GM19328 (cell line): ENCODE data around the gene FURIN.
"Not testable (repeated sequence)": the region's sequence is repeated elsewhere in the genome, so short reads cannot be mapped to it uniquely, and the experiment has no call there.

Source experiments
- ATAC-seq: cut with Tn5 transposase; IDR thresholded peaks from one replicate; pipeline ENCODE4 v1.9.1; 2021; ENCODE audit warnings: mild to moderate bottlenecking, moderate library complexity; ENCODE audit not compliant: unreplicated experiment

Gene FURIN

DNA sequence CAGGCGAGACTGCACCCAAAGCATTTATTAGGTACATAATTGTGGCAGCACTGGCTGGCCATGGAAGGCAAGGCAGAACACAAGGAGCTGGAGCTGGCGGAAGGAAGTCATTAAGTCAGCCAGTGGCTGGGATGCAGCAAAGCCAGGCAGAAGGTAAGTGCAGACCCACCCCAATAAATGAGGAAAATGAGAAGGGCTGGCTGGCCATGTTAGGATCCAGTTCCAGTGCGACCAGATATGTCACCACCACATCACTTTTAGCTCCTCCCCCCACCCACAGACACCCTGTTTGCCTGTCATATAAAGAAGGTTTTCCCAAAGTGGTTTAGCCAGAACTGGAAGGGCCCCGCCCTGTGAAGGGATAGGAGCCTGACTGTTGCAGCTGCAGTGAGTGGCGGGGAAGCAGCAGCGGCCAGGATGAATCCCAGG lies at the start of gene FURIN:
Gene FURIN, plus strand, starts transcription at position 328 of the 429 bp plus-strand sequence. CDS start 7,153 bp downstream, outside the sequence.
- no peak for ATAC-seq

DNA sequence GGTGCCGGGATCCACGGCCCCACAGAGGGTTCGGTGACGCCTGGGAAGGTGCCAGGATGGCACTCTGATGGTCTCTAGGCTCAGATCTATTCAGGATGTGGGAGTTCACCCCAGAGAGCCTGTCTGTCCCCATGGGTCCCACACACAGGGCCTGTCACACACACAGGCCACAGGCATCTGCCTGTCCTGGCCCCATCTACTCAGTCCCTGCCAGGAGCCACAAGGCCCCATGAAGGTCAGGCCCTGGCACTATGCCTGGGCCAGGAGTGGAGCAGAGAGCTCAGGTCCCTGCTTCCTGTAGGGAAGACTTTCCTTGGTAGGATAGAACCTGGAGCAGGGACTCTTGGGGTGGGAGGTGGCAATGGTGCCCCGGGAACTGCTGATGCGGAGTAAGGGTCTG lies 49.0 kb upstream of the FURIN start:
- ATAC-seq, result no peak

DNA sequence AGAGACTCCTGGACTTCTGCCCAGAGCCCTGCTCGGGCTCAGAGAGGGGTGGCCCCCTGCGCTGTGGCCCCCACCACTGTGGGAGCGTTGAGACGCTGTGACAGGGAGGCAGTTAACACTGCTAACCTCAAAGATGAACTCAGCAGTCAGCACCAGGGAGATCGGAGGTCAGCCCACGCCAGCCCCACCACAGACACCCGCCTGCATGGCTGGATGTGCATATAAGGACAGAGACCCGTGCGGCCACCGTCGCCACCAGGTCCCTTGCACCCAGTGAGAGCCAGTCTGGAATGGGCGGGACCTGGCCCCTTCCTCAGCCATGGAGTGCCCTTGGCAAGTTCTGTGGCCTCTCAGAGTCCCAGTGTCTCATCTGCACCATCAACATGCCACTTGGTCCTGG lies 48.5 kb upstream of the FURIN start:
- ATAC-seq, result no peak

DNA sequence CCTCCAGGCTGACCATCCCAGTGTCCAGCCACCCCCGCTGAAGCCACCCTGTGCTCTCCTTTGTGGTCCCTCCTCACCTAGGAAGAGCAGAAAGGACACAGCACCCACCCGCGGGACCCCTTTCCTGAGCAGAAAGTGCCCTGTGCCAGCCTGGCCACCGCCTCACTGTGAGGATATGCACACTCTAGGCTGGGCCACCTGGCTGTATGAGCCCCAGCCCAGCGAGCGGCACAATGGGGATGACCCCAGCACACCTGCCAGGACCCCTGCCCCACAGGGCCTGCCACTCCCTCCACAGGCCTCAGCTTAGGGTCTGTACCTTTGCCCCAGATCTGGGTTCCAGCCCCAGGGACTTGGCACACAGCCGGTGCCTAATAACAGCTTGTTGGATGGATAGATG lies 47.9 kb upstream of the FURIN start:
- no peak for ATAC-seq

DNA sequence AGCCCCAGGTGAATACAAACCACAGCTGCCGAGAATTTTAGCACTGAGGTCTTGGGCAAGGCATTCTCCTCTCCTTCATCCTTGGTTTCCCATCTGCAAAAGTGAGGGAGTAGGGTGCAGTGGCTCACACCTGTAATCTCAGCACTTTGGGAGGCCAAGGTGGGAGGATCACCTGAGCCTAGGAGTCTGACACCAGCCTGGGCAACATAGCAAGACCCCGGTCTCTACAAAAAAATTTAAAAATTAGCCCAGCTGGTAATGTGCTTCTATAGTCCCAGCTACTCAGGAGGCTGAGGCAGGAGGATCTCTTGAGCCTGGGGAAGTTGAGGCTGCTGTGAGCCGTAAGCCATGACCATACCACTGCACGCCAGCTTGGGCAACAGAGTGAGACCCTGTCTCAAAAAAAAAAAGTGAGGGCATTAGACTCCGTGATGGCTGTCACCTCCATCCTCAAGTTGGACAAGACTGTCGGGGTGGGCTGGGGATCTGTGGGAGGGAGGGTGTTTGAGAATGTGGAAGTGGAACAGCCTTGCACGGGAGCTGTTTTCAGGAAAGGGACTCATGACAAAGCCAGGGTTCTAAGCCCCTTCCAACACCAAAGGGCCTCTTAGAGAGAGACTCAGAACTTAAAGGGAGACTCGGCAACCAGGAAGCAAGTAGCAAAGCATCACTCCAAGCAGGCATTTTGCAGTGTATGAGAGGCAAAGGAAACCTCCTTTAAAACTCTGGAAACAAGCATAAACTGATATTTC lies 46.0 kb upstream of the FURIN start:
- ATAC-seq, result no peak

DNA sequence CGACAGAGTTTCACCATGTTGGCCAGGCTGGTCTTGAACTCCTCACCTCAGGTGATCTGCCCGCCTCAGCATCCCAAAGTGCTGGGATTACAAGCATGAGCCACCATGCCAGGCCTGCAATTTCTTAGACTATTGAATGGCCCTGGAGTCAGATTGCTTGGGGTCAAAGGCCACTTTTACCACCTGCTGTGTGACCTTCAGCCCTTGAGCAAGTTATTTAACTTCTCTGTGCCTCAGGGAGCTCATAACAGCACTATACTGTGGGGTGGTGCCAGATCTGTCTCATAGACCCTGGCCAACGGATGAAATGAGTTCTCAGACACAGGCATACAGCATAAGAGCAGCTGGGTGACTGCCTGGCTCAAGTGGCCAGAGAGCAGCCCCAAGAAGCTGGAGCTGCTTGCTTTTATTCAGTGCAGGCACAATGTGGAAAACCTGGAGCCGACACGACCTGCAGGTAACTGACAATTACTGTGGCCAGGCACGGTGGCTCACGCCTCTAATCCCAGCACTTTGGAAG lies 44.9 kb upstream of the FURIN start:
- no peak for ATAC-seq

DNA sequence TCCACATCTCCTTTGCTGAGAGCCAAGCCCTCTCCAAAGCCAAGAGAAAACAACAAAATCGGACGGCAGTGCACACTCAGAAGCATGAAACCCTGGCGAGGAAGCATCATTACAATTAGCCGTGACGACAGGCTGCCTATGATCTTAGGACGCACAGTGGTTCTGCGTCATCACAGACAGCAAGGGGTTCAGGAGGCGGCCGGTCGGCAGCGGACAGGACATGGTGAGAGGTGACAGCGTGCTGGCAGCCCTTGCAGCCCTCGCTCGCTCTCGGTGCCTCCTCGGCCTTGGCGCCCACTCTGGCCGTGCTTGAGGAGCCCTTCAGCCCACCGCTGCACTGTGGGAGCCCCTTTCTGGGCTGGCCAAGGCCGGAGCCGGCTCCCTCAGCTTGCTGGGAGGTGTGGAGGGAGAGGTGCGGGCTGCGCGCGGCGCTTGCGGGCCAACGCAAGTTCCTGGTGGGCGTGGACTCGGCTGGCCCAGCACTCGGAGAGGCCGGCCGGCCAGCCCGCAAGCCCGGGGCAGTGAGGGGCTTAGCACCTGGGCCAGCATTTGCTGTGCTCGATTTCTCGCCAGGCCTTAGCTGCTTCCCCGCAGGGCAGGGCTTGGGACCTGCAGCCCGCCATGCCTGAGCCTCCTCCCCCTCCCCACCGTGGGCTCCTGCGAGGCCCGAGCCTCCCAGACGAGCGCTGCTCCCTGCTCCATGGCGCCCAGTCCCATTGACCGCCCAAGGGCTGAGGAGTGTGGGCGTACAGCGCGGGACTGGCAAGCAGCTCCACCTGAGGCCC lies 43.1 kb upstream of the FURIN start:
- ATAC-seq, result not testable (repeated sequence)

DNA sequence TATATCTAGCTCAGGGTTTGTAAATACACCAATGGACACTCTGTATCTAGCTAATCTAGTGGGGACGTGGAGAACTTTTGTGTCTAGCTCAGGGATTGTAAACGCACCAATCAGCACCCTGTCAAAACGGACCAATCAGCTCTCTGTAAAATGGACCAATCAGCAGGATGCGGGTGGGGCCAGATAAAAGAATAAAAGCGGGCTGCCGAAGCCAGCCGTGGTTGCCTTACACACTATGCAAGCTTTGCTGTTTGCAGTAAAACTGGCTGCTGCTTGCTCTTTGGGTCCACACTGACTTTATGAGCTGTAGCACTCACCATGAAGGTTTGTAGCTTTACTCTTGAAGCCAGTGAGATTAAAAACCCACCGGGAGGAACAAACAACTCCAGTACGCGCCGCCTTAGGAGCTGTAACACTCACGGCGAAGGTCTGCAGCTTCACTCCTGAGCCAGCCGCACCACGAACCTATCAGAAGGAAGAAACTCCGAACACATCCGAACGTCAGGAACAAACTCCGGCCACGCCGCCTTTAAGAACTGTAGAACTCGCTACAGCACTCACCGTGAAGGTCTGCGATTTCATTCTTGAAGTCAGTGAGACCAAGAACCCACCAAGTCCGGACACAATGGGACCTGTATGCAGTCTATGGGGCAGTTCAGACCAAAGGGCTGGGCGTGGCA lies 42.0 kb upstream of the FURIN start:
- not testable (repeated sequence) for ATAC-seq

DNA sequence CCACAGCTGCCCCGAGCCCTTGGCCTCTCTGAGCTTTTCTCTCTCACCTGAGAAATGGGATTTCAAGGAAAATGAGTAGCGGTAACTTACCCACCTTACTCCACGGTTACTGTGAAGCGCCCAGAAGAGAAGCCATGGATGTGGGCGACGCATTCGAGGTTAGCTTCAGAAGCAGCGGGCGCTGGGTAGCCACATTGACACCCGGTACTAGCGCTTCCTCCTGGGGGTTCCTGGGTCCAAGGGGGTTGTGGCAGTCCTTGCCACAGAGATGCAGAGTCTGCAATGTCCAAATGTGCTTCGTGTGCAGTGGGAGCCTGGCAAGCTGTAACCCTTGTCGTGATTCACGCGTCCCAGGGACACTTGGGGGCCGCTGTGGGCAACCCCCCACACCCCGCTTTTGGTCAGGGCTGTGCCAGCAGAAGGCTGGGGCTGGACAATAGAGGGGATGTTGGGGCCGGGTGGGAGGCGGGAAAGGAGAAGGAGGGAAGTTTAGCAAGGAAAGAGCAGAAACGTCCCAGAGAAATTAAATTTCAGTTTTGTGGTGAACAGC lies 41.4 kb upstream of the FURIN start:
- no peak for ATAC-seq

DNA sequence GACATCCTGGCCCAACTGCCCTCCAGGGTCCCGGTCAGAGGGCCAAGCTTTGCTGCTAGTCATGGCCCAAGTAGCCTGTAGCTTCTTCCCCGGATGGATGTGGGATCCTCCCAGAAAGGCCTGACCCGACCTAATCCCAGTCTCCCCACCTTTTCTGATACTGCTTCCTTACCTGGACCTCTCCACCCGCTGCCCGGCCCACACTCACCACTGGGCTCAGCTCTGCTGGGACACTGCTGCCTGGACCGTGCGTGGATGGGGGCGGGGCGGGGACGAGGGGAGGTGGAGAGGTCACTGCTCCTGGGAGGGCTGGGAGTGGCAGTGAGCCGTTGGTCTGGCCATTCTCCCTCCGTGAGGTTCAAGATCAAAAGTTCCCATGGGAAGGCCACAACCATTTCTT lies 40.3 kb upstream of the FURIN start:
- ATAC-seq, result no peak

DNA sequence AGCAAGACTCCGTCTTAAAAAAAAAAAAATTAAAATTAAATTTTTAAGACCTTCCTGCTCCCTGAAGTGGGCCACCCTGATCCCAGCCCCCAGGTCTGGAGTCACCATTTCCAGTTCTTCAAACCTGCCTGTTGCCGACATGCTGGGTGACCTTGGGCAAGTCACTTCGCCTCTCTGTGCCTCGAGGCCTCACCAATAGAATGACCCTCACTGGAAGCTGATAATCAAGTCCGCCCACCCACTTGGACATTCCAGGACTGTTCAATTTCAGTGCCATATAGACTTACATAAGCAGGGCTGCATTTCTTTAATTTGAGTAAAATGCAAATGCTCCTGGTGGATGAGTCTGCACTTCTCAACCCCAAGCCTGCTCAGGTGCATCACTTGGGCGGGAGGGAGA lies 39.3 kb upstream of the FURIN start:
- ATAC-seq, result no peak

DNA sequence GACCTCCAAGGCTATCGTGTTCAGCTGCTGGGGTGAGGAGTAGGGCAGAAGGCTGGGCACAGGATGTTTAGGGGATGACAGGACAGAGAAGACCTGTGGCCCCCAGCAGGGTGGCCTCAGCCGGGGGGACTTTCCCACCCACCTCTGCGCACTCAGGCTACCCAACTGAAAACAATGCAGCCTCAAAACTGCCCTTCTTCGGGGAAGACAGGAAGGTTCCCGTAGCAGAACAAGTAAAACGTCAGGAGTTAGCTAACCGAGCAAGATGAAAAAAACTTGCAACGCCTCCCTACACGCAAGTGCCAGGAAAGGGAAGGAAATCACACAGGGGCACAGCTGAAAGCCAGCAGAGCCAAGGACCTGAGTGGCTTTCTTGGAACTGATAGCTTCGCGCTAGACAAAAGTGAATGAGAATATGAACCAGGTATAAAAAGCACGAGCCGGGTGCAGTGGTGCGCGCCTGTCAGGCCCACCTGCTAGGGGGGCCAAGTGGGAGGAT lies 38.4 kb upstream of the FURIN start:
- ATAC-seq, result no peak

DNA sequence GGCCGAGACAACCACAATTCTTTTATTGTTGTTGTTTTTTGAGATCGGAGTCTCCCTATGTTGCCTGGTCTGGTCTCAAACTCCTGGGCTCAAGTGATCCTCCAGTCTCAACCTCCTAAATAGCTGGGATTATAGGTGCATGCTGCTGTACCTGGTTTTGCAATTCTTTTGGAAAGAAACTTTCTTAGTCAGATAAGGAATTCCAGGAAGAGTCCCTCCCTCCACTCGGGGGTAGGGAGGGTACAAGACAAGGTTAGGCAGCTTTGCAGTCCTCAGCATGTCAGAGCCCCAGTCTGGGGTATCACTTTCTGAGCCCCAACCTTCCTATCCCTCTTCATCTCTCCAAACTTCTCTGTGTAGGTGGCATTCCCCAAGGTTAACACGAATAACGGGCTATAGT lies 33.8 kb upstream of the FURIN start:
- no peak for ATAC-seq

DNA sequence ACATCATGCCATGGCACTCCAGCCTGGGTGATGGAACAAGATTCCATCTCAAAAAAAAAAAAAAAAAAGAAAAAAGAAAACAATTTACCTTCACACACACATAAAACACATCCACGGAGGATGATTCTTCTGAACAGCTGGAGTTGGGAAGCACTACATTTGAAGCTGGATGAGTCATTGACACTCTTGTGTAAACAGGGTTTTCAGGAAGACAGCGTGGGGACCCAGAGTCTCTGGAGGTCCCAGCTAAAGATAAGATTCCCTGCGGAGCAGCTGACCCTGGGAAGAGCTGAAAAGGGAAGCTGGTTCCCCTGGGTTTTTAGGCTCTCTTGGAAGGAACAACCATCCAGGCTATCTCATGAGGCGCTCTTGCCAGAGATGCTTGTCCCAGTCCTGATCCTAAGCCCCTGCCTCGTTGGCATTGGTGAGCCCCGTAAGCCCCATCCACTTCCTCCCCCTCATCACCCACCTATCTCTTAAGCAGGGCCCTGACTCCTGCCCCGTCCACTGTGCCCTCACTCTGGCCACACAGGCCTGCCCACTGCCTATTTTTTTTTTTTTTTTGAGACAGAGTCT lies 32.0 kb upstream of the FURIN start:
- ATAC-seq, result no peak

DNA sequence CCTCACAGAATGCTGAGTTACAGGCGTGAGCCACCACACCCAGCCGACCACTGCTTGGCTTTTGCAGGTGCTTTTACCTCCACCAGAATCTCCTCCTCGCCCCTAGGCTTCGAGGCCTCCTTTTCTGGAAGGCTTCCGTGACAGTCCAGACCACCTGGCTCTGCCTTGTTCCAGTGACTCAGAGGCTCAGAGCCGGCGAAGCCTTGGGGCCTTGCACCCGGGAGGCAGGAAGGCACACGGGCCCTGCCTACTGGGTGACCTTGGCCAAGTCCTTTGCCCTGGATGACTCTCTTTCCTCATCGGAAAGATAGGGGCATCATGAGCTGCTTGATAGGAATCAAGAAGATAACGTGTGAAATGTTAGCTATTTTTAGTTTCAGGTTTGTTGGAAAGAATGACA lies 31.3 kb upstream of the FURIN start:
- no peak for ATAC-seq

DNA sequence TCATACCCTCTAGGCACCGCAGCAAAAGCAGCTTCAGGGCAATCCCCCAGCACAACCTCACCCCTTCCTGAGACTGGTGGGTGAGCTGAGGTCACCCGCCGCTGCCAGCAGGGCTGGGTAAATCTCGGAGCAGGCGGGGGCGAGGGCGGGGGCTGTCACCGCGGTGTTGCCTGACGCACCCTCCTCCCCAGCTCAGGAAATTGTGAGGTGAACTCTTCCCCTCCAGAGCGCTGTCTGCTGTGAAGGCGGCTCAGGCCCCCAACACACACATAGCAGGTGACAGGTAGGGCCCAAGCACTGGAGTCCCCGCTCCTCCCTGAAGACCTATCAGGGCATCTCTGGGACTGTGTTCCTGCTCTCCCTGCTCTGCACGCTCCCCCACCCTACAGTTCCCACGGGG lies 30.2 kb upstream of the FURIN start:
- ATAC-seq, result no peak

DNA sequence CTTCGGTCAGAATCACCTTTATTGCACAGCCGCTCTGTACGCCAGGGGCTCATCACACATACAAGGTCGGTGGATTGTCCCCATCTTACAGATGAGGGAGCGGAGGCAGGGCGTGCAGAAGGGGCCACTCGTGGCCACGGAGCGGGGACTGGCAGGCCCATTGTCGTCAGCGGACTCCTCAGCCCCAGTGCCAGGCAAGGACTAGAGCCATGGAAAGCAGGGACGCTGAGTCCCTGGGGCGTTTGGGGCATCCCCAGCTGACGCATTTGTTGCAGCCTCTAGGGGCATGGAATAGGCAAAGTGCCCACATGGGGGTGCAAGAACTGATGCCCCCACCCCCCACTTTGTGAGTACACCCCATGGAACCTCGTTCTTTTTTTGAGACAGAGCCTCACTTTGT lies 29.8 kb upstream of the FURIN start:
- no peak for ATAC-seq

DNA sequence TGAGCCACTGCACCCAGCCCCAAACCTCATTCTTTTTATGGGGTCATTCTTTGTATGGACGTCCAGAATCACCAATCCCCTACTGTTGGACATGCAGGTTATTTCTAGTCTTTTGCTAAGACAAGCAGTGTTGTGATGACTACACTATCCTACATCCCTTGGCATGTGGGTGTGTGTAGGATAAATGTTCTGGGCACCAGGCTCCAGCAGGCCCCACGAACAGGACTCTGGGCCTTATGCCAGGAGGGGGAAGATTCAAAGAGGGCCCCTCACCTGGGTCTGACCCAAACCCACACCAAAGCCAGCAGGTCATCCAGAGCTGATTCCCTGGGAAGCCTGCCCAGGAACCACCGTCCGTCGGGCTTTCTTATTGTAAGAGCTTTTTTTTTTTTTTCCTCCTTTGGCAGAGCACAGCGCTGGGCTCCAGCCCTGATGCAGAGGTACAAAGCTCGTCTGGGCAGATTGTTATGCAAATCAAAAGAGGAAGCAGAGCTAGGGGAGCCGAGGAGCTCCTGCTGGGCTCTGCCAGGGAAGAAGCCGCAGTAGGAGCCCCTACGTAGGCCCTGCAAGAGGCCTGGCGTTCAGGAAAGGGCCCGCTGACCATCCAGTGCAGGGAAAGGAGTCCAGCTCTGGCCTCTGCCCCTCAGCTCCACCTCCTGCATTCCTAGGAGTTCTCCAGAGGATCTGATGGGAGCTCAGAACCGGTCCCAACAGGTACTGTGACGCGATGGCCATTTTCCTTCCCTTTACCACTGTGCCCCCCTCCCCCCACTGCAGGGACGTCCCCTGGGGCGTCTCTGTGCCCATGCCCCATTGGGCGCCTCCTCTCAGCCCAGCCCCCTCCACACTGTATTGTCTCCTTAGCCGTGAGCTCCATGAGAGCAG lies 29.0 kb upstream of the FURIN start:
- ATAC-seq, result no peak

DNA sequence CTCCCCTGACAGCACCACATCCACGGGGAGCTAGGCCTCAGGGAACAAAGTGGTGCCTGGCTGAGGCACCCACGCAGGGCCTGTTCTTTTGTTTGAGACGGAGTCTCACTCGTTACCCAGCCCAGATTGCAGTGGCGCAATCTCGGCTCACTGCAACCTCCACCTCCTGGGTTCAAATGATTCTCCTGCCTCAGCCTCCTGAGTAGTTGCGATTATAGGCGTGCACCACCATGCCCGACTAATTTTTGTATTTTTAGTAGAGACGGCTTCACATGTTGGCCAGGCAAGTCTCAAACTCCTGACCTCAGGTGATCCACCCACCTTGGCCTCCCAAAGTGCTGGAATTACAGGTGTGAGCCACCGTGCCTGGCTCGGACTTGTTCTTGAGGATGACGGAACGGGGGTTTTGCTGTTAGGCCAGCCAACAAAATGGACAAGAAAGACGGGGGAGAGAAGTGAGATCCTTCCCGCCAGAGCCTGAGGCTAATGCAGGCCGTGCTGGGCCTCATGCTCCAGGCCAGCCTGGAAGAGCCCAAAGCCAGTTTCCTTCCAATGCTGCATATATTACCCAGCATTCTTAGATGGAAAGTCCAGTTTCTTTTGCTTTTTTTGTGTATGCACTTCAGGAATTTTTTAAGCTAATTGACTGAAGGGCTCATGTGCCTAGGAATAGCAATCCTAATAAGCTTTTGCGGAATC lies 28.1 kb upstream of the FURIN start:
- no peak for ATAC-seq
